Measurements from ENCODE around the gene TAF4B.
"Not testable (repeated sequence)": the region's sequence is repeated elsewhere in the genome, so short reads cannot be mapped to it uniquely, and the experiment has no call there.

TAF4B gene, protein sequence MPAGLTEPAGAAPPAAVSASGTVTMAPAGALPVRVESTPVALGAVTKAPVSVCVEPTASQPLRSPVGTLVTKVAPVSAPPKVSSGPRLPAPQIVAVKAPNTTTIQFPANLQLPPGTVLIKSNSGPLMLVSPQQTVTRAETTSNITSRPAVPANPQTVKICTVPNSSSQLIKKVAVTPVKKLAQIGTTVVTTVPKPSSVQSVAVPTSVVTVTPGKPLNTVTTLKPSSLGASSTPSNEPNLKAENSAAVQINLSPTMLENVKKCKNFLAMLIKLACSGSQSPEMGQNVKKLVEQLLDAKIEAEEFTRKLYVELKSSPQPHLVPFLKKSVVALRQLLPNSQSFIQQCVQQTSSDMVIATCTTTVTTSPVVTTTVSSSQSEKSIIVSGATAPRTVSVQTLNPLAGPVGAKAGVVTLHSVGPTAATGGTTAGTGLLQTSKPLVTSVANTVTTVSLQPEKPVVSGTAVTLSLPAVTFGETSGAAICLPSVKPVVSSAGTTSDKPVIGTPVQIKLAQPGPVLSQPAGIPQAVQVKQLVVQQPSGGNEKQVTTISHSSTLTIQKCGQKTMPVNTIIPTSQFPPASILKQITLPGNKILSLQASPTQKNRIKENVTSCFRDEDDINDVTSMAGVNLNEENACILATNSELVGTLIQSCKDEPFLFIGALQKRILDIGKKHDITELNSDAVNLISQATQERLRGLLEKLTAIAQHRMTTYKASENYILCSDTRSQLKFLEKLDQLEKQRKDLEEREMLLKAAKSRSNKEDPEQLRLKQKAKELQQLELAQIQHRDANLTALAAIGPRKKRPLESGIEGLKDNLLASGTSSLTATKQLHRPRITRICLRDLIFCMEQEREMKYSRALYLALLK

DNA sequence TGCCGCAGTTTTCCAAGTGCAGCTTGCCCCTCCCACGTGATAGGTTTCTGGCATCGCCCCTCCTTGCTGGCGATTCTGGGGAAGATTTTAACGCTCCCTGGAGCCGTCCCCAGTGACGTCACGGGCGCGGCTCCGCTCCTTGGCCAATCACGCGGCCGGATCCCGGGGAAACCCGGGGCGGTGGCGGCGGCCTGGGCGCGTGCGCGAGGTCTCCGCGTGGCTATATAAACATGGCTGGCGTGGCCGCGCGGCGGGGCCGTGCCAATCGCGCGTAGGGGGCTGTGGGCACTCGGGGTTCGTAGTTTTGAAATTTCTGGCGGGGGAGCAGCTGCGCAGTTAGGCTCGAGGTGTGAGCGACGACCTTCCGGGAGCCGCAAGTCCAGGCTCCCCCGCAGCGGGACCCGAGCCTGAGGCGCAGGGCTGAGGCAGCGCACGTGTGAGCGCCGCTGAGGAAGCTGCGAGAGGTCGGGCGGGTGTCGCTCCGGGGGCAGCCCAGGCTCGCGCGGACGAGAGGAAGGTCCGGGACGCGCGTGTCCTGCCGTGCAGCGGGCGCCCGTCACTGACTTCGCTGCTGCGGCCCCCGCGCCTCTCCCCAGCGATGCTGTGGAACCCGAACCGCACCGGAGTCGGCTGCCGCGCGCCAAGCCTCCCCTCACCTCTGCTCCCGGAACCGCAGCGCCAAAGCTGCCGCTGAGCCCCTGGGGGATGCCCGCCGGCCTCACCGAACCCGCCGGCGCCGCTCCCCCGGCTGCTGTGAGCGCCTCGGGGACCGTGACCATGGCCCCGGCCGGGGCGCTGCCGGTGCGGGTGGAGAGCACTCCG, at the start of gene TAF4B:
Gene TAF4B, plus strand, starts transcription at position 217 of the 822 bp plus-strand sequence. Its CDS starts 489 bp downstream, at position 706.
- DNase-seq (ENCODE audit: low read depth): peak; percentile 92

DNA sequence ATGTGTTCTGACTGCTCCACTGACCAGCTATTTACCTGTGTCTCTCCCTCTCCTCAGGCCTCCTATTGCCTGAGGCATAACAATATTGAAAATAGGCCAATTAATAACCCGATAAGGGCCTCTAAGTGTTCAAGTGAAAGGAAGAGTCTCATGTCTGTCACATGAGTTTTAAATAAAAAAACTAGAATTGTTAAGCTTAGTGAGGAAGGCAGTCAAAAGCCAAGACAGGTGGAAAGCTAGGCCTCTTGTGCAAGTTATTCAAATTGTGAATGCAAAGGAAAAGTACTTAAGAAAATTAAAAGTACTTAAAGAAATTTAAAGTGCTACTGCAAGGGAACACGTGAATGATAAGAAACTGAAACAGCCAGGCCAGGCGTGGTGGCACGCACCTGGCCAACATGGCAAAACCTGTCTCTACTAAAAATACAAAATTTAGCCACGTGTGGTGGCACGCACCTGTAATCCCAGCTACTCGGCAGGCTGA, 44.9 kb upstream of the TAF4B start:
- DNase-seq (ENCODE audit: low read depth): no peak

DNA sequence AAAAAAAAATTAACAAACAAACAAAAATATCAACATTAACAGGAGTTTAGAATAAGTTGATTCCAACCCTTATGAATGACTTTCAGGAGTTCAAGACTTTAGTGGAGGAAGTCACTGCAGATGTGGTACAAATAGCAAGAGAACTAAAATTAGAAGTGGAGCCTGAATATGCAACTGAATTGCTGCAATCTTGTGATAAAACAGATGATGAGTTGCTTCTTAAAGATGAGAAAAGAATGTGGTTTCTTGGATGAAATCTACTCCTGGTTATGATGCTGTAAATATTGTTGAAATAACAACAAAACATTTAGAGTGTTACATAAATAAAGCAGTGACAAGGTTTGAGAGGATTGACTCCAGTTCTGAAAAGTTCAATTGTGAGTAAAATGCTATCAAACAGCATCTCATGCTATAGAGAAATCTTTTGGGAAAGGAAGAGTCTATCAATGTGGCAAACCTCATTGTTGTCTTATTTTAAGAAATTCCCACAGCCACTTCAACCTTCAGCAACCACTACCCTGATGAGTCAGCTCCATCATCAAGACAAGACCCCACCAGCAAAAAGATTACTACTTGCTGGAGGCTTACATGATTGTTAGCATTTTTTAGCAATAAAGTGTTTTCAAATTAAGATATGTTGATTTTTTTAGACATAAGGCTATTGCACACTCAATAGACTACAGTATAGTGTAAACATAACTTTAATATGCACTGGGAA, 42.7 kb upstream of the TAF4B start:
- DNase-seq (ENCODE audit: low read depth): no peak

DNA sequence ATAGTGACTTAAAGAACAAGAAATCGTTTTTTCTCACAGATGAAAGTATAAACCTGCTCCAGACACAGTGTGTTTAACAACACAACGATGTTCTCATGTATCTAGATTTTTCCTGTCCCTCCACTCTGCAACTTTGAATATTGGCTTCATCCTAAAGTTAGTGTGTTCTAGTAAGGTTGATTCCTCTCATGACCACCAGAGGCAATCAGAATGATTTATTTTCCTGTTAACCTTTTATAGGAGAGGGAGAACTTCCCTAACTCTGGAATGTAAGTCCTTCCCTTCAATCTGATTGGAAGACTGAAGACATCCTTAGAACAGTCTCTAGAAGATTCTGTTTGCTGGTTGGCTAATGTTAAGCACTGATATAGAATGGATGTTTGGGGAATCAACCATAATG, 41.0 kb upstream of the TAF4B start:
- no peak for DNase-seq (ENCODE audit: low read depth)

DNA sequence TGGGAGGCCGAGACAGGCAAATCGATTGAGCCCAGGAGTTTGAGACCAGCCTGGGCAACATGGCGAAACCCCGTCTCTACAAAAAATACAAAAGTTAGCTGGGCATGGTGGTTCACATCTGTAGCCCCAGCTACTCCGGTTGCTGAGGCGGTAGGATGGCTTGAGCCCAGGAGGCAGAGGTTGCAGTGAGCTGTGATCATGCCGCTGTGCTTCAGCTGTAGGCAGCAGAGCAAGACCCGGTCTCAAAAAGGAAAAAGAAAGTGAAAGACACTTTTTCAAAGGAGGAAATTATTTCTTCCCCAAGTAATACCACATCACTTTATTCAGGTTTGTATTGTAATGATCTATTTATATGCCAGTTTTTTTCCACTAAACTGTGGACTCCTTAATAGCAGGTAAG, 35.7 kb upstream of the TAF4B start:
- peak; percentile 5 for DNase-seq (ENCODE audit: low read depth)

DNA sequence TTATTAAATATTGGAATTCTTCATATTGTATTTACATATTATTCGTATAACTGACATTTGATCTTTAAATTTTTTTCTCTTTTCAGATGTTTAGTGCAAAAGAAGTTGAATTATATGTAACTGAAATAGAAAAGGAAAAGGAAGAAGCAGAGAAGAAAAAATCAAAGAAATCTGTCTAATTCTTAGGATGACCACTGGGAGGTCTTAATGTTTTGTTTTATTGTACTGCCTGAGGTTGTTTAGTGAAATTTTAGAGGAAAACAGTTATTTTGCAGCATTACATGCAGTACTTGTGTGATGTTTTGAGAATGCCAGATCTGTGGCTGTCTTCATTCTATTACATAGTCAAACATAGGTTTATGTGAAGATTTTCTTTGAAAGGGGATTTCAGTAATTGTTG, 34.0 kb upstream of the TAF4B start:
- no peak for DNase-seq (ENCODE audit: low read depth)

DNA sequence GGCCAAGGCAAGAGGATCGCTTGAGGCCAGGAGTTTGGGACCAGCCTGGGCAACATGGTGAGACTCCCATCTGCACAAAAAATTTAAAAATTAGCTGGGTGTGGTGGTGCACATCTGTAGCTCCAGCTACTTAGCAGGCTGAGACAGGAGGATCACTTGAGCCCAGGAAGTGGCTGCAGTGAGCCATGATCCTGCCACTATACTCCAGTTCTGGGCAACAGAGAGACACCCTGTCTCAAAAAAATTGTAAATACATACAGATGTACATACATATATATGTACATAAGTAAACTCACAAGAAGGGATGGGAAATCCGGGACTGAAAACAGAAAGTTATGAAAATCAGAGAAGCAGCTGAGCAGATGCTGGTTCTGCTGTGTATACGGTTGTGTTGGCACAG, 29.6 kb upstream of the TAF4B start:
- no peak for DNase-seq (ENCODE audit: low read depth)

DNA sequence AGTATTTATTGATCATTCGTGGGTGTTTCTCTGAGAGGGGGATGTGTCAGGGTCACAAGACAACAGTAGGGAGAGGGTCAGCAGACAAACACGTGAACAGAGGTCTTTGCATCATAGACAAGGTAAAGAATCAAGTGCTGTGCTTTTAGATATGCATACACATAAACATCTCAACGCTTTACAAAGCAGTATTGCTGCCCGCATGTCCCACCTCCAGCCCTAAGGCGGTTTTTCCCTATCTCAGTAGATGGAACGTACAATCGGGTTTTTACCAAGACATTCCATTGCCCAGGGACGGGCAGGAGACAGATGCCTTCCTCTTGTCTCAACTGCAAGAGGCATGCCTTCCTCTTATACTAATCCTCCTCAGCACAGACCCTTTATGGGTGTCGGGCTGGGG, 24.2 kb upstream of the TAF4B start:
- DNase-seq (ENCODE audit: low read depth): not testable (repeated sequence)

DNA sequence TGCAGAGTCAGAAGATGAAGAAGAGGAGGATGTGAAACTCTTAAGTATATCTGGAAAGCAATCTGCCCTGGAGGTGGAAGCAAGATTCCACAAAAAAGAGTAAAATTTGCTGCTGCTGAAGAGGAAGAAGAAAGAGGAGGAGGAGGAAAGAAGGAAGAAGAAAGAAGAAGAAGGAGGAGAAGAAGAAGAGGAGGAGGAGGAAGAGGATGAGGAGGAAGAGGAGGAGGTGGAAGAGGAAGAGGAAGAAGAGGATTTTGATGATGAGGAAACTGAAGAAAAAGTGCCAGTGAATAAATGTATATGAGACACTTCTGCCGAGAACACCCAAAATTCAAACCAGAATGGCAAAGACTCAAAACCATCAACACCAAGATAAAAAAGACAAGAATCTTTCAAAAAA, 20.9 kb upstream of the TAF4B start:
- no peak for DNase-seq (ENCODE audit: low read depth)

DNA sequence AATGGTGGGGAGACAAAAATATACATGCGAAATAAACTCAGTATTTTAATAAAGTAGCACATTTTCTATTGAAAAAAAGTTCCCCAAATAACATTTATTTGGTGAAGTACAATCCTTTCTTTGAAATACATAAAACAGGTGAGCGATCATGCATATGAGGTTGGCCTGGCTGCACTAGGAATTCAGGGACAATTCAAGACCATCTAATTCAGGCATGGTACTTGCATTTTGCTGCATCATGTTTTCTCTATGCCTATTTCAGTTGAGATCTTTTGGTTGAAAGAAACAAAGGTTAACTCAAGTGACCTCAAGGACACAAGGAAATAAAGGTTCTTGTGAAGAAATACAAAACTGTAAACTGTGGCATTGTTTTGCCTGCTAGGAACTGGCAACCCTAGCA, 19.8 kb upstream of the TAF4B start:
- DNase-seq (ENCODE audit: low read depth): no peak

DNA sequence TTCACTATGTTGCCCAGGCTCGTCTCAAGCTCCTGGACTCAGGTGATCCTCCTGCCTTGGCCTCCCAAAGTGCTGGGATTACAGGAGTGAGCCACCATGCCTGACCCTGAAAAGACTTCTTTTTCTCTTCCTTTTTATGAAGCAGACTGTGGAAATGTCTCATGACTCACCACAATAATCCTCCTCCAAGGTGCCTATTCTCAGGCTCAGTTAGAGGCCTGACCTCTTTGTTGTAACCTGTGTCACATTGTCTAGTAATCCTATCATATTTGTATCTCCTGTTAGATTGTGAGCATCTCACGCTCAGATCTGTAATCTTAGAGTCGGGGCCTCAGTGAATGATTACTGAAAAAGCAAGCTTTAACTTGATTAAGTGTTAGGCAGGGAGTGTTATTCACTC, 18.3 kb upstream of the TAF4B start:
- no peak for DNase-seq (ENCODE audit: low read depth)

DNA sequence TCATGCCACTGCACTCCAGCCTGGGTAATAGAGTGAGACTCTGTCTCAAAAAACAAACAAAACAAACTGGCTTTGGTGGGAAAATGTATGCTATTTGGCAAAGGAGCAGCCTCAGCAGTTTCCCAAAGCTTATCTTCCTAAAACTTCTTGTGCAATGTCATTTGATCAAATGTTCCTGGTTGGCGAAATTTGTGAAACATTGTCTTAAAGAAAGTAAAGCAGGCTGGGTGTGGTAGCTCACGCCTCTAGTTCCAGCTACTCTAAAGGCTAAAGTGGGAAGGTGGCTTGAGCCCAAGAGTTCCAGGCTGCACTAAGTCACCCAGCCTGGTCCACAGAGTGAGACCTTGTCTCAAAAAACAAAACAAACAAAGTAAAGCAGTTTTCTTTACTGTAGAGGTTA, 17.3 kb upstream of the TAF4B start:
- DNase-seq (ENCODE audit: low read depth): no peak

DNA sequence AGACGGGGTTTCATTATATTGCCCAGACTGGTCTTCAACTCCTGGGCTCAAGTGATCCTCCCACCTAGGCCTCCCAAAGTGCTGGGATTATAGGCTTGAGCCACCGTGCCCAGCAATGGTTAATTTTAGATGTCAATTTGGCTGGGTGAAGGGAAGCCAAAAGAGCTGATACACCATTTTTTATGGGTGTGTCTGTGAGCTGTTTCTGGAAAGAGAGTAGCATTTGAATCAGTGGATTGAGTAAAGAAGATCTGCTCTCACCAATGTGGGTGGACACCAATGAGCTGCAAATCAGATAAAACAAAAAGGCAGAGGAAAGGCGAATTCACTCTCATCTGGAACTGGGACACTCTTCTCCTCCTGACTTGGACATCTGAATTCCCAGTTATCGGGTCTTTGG, 16.1 kb upstream of the TAF4B start:
- DNase-seq (ENCODE audit: low read depth): no peak

DNA sequence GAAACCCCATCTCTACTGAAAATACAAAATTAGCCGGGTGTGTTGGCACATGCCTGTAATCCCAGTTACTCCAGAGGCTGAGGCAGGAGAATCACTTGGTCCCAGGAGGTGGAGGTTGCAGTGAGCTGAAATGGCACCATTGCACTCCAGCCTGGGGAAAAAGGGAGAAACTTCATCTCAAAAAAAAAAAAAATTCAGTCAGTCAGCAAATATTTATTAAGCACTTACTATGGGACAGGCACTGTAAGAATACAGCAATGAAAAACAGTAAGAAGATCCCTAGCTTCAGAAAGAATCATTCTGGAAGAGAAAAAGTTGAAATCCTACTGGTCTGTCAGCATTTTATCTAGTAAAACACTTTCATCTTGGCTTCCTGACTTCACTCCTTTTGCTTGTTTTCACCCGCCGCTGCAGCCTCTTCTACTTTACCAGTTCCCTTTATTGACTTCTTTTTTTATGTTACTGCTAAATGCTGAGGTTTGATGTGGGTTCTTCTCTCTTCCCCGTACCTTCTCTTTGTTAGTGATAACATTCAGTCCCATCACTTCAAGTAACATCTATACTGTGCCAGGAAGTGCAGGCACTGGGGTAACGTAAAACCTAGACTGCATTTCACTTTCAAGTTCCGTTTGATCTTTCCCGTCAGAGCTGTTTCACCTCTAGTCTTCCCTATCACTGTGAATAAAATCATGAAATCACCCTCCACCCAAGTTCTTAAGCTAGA, 10.8 kb upstream of the TAF4B start:
- DNase-seq (ENCODE audit: low read depth): peak; percentile 21

DNA sequence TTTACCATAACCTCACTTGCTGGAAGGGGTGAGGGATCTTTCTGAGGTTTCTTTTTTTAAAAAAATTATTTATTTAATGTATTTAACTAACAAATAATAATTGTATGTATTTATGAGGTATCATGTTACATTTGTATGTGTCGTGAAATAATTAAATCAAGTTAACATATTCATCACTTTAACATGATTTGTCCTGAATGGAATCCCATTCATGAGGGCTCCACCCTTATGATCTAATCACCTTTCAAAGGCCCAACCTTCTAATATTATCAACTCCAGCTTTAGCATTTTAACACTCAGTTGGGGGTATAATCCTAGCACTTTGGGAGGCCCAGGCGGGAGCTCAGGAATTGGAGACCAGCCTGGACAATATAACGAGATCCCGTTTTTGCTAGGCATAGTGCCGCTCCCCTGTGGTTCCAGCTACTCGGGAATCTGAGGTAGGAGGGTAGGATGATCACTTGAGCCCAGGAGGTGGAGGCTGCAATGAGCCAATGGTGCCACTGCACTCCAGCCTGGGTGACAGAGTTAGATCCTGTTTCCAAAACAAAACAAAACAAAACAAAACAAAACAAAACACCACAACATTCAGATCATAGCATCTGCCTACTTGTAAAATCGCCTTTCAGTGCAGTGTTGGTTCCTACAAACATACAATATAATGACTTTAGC, 1.1 kb upstream of the TAF4B start:
- no peak for DNase-seq (ENCODE audit: low read depth)

DNA sequence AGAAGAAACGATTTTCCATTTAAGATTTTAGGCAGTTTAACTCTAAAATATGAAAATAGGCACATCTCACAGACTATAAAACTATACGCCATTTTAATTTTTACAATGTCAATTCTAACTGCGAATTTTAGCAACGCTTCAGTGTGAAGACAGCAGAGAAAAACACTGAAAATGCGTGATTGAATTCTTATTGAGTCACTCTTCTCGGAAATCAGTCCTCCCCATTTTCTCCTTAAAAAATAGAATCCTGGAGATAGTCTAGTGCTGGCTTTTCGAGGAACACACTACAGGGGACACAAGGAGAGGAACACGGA, 373 bp upstream of the TAF4B start:
- DNase-seq (ENCODE audit: low read depth): no peak

DNA sequence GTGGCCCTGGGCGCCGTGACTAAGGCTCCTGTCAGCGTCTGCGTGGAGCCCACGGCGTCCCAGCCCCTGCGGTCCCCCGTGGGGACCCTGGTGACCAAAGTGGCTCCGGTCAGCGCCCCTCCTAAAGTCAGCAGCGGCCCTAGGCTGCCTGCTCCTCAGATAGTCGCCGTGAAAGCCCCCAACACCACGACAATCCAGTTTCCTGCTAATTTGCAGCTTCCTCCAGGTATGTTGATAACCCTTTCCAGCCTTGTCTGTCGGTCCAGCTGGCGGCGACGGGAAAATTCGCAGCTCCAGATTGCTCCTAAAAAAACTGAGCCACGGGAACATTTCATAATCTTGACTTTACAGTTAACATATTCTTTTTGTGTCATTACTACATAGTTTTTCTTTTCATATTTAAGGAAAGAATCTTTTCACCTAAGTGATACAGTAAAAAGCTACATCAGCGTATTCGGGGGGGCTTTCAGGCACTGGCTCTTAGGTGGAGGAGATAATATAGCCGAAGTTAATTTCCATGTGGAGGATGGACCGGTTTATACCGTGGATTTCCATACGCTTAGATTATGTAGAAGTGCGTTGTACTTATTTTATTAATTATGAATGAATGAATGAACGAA, 916 bp downstream of the TAF4B start:
- no peak for DNase-seq (ENCODE audit: low read depth)

DNA sequence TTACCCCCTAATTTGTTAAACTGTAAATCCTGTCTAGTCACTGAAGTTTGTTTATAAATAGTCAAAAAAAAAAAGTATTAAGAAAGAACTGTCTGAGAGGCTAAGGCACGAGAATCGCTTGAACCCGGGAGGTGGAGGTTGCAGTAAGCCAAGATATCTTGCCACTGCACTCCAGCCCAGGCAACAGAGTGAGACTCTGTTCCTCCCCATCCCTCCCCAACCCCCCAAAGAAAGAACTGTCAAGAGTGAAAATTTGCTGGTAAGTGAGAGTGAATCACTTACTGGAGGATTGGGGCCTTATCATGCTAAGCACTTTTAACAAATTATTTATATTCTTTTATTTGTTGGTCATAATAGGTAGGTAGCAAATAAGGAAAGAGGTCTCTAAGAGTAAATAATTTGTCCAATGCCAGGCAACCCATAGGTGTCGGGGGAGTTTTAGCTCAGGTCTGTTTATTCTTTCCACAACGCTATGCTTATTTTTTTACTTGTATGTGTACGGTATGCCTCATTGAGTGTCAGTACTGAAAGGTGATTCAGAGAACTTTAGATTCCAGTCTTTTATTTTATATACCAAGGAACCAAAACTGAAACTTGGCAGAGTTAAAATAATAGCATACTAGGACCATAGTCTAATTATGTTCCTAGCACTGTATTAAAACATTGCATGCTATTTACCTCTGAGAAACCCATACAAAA, 2.5 kb downstream of the TAF4B start:
- no peak for DNase-seq (ENCODE audit: low read depth)

DNA sequence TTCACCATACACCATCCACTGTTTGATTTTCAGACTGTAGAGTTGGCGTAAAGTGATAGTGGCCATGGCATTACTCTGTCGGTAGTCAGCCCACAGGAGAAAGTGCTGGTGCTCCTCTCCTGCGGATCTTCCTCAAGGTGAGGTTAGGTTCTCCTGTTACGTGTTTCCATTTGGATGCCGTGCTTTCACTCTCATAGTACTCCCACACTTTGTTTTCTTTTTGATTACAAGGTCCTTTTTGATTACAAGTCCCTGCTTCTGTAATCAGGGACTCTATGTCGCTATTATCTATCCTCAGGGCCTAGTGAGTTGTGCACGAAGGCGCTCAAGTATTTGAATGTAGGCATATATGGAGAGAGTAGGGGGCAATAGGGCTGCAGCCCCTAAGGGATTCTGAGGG, 4.3 kb downstream of the TAF4B start:
- no peak for DNase-seq (ENCODE audit: low read depth)
